HepG2 (cell line): ENCODE measurements around the gene HOXA9. TPM values are rescaled to one million over a fixed set of nuclear protein-coding genes. Genes with fewer than 3 reads are reported as not detected.

Source experiments
- DR1 ChIP-seq: sonication (generic); formaldehyde crosslinking; IDR thresholded peaks from 2 replicates; pipeline ENCODE4 v1.8.0; 2021; ENCODE audit warnings: mild to moderate bottlenecking, missing genetic modification reagents, inconsistent platforms
- FOXC1 ChIP-seq: sonication (generic); formaldehyde crosslinking; IDR thresholded peaks from 2 replicates; pipeline ENCODE4 v1.8.0; 2022; ENCODE audit warnings: mild to moderate bottlenecking, missing genetic modification reagents, borderline replicate concordance
- ISX ChIP-seq: sonication (generic); formaldehyde crosslinking; conservative IDR thresholded peaks from 2 replicates; pipeline ENCODE4 v1.5.0; 2020; ENCODE audit warnings: missing genetic modification reagents
- RBAK ChIP-seq: sonication (generic); formaldehyde crosslinking; IDR thresholded peaks from 2 replicates; pipeline ENCODE4 v1.5.1; 2020; ENCODE audit warnings: mild to moderate bottlenecking, missing genetic modification reagents
- STAG1 ChIP-seq: sonication (generic); formaldehyde crosslinking; IDR thresholded peaks from 2 replicates; pipeline ENCODE4 v1.4.0; 2020; ENCODE audit warnings: missing genetic modification reagents
- ZNF10 ChIP-seq: sonication (generic); formaldehyde crosslinking; IDR thresholded peaks from 2 replicates; pipeline ENCODE4 v1.4.0; 2020; ENCODE audit warnings: mild to moderate bottlenecking, low read depth, missing genetic modification reagents, borderline replicate concordance
- ZNF83 ChIP-seq: sonication (generic); formaldehyde crosslinking; IDR thresholded peaks from 2 replicates; pipeline ENCODE4 v1.4.0; 2020; ENCODE audit warnings: missing genetic modification reagents, mild to moderate bottlenecking, borderline replicate concordance
- polyA plus RNA-seq, 8 experiments: library from polyadenylated mRNA; depleted of rRNA in 3 of 8; stranded (reverse) in 7 of 8; unstranded in 1 of 8; fragments of >200 nt; fragmentation: Illumina TruSeq in 4 of 8; extraction: Trizol in 4 of 8; gene quantifications; 2 replicates each; pipeline versions ENCODE4 v1.2.1 to v1.2.3, GENCODE V29; 2011 to 2016; ENCODE audit warnings: low read depth in 4 of 8, missing spikeins in 1 of 8, mixed read lengths in 1 of 8; ENCODE audit not compliant: insufficient read depth in 1 of 8
- total RNA-seq, 5 experiments: library from RNA; depleted of rRNA; stranded (reverse); fragments of >200 nt; fragmentation: Illumina TruSeq; extraction: Trizol; gene quantifications; 2 replicates each; pipeline ENCODE4 v1.2.3, GENCODE V29; 2016; ENCODE audit warnings: low read depth in 1 of 5
- TF ChIP-seq, protein P1 (sequence below): IDR thresholded peaks from 2 replicates; pipeline ENCODE4 v1.4.0; 2020; ENCODE audit warnings: mild to moderate bottlenecking, missing genetic modification reagents
- TF ChIP-seq, protein P2 (sequence below): sonication (generic); formaldehyde crosslinking; IDR thresholded peaks from 2 replicates; pipeline ENCODE4 v1.4.0; 2020; ENCODE audit warnings: mild to moderate bottlenecking, missing genetic modification reagents, borderline replicate concordance
- TF ChIP-seq, protein P3 (sequence below): sonication (generic); formaldehyde crosslinking; IDR thresholded peaks from 2 replicates; pipeline ENCODE4 v1.4.0; 2020; ENCODE audit warnings: mild to moderate bottlenecking, missing genetic modification reagents
- TF ChIP-seq, protein P4 (sequence below): sonication (generic); formaldehyde crosslinking; conservative IDR thresholded peaks from 2 replicates; pipeline ENCODE4 v1.8.1; 2023; ENCODE audit warnings: missing genetic modification reagents
- TF ChIP-seq, protein P5 (sequence below): sonication (generic); formaldehyde crosslinking; IDR thresholded peaks from 2 replicates; pipeline ENCODE4 v1.4.0; 2020; ENCODE audit warnings: missing genetic modification reagents, low read depth, mild to moderate bottlenecking, borderline replicate concordance
- TF ChIP-seq, protein P6 (sequence below): sonication (generic); formaldehyde crosslinking; IDR thresholded peaks from 2 replicates; pipeline ENCODE4 v1.4.0; 2020; ENCODE audit warnings: missing genetic modification reagents, mild to moderate bottlenecking, borderline replicate concordance

Gene HOXA9
- total and polyA plus RNA-seq, 2 of the 13 experiments (the other 11 are each of a cell fraction or from before 2014, with no cell fraction given), result not detected

DNA sequence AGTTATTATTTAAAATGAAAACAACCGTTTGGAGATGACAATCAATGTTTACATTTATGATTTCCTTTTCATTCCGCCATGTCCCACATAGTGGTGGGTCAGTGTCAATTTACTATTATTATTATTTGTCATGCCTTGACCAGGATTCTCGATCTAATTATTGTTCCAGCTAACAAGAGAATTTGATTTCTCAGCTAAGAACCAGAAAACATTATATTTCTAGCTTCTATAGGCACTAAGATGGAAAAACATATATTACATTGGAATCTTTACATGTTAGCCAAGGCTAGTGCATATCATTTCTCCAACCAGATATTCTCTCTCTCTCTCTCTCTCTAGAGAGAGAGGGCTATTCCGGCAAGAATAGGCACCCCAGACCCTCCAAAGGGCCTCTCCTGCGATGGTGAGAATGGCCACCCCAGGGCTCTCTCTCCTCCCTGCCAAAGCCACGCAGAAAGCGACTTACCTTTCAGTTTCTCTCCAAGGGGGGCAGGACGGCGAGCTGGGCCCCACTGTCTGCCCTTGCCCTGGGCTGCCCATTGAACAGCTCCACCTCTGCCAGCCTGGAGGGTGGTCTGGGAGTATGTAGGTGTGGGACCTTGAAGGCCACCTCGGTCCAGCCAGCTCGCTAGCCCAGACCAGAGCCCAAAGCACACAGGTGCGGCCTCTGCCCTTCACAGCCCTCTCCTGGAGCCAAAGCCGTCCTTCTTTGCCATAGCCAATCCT is 15.3 kb downstream of the HOXA9 start (continued):
- TF ChIP-seq, protein P1, sequence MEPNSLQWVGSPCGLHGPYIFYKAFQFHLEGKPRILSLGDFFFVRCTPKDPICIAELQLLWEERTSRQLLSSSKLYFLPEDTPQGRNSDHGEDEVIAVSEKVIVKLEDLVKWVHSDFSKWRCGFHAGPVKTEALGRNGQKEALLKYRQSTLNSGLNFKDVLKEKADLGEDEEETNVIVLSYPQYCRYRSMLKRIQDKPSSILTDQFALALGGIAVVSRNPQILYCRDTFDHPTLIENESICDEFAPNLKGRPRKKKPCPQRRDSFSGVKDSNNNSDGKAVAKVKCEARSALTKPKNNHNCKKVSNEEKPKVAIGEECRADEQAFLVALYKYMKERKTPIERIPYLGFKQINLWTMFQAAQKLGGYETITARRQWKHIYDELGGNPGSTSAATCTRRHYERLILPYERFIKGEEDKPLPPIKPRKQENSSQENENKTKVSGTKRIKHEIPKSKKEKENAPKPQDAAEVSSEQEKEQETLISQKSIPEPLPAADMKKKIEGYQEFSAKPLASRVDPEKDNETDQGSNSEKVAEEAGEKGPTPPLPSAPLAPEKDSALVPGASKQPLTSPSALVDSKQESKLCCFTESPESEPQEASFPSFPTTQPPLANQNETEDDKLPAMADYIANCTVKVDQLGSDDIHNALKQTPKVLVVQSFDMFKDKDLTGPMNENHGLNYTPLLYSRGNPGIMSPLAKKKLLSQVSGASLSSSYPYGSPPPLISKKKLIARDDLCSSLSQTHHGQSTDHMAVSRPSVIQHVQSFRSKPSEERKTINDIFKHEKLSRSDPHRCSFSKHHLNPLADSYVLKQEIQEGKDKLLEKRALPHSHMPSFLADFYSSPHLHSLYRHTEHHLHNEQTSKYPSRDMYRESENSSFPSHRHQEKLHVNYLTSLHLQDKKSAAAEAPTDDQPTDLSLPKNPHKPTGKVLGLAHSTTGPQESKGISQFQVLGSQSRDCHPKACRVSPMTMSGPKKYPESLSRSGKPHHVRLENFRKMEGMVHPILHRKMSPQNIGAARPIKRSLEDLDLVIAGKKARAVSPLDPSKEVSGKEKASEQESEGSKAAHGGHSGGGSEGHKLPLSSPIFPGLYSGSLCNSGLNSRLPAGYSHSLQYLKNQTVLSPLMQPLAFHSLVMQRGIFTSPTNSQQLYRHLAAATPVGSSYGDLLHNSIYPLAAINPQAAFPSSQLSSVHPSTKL, result no peak
- TF ChIP-seq, protein P2, sequence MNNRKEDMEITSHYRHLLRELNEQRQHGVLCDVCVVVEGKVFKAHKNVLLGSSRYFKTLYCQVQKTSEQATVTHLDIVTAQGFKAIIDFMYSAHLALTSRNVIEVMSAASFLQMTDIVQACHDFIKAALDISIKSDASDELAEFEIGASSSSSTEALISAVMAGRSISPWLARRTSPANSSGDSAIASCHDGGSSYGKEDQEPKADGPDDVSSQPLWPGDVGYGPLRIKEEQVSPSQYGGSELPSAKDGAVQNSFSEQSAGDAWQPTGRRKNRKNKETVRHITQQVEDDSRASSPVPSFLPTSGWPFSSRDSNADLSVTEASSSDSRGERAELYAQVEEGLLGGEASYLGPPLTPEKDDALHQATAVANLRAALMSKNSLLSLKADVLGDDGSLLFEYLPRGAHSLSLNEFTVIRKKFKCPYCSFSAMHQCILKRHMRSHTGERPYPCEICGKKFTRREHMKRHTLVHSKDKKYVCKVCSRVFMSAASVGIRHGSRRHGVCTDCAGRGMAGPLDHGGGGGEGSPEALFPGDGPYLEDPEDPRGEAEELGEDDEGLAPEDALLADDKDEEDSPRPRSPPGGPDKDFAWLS (CRISPR knock-in tag), result no peak
- TF ChIP-seq STAG1 (CRISPR knock-in tag), result no peak
- no peak for TF ChIP-seq ISX
- TF ChIP-seq, protein P3, sequence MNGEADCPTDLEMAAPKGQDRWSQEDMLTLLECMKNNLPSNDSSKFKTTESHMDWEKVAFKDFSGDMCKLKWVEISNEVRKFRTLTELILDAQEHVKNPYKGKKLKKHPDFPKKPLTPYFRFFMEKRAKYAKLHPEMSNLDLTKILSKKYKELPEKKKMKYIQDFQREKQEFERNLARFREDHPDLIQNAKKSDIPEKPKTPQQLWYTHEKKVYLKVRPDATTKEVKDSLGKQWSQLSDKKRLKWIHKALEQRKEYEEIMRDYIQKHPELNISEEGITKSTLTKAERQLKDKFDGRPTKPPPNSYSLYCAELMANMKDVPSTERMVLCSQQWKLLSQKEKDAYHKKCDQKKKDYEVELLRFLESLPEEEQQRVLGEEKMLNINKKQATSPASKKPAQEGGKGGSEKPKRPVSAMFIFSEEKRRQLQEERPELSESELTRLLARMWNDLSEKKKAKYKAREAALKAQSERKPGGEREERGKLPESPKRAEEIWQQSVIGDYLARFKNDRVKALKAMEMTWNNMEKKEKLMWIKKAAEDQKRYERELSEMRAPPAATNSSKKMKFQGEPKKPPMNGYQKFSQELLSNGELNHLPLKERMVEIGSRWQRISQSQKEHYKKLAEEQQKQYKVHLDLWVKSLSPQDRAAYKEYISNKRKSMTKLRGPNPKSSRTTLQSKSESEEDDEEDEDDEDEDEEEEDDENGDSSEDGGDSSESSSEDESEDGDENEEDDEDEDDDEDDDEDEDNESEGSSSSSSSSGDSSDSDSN (CRISPR knock-in tag), result peak; percentile 77
- 0 out of 2 replicates have a peak, but pooled peaks have one; percentile 70 for TF ChIP-seq ZNF10 (CRISPR knock-in tag)
- TF ChIP-seq, protein P4, sequence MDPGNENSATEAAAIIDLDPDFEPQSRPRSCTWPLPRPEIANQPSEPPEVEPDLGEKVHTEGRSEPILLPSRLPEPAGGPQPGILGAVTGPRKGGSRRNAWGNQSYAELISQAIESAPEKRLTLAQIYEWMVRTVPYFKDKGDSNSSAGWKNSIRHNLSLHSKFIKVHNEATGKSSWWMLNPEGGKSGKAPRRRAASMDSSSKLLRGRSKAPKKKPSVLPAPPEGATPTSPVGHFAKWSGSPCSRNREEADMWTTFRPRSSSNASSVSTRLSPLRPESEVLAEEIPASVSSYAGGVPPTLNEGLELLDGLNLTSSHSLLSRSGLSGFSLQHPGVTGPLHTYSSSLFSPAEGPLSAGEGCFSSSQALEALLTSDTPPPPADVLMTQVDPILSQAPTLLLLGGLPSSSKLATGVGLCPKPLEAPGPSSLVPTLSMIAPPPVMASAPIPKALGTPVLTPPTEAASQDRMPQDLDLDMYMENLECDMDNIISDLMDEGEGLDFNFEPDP, result 0 out of 2 replicates have a peak, but pooled peaks have one; percentile 75
- TF ChIP-seq, protein P5, sequence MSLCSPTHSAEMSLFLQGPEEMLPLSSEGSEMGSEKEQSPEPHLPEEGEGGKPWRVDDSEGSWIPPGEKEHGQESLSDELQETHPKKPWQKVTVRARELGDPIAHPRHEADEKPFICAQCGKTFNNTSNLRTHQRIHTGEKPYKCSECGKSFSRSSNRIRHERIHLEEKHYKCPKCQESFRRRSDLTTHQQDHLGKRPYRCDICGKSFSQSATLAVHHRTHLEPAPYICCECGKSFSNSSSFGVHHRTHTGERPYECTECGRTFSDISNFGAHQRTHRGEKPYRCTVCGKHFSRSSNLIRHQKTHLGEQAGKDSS (CRISPR knock-in tag), result peak; percentile 11; the same call in 1 of the 2 replicates
- 0 out of 2 replicates have a peak, but pooled peaks have one; percentile 8 for TF ChIP-seq DR1 (CRISPR knock-in tag)
- TF ChIP-seq ZNF83, result 0 out of 2 replicates have a peak, but pooled peaks have one; percentile 29
- TF ChIP-seq RBAK, result no peak
- TF ChIP-seq FOXC1, result peak; percentile 20; the same call in 1 of the 2 replicates
- TF ChIP-seq, protein P6, sequence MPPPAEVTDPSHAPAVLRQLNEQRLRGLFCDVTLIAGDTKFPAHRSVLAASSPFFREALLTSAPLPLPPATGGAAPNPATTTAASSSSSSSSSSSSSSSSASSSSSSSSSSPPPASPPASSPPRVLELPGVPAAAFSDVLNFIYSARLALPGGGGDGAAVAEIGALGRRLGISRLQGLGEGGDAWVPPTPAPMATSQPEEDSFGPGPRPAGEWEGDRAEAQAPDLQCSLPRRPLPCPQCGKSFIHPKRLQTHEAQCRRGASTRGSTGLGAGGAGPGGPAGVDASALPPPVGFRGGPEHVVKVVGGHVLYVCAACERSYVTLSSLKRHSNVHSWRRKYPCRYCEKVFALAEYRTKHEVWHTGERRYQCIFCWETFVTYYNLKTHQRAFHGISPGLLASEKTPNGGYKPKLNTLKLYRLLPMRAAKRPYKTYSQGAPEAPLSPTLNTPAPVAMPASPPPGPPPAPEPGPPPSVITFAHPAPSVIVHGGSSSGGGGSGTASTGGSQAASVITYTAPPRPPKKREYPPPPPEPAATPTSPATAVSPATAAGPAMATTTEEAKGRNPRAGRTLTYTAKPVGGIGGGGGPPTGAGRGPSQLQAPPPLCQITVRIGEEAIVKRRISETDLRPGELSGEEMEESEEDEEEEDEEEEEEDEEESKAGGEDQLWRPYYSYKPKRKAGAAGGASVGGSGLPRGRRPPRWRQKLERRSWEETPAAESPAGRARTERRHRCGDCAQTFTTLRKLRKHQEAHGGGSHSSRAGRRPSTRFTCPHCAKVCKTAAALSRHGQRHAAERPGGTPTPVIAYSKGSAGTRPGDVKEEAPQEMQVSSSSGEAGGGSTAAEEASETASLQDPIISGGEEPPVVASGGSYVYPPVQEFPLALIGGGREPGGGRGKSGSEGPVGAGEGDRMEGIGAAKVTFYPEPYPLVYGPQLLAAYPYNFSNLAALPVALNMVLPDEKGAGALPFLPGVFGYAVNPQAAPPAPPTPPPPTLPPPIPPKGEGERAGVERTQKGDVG (CRISPR knock-in tag), result peak; percentile 12; the same call in 1 of the 2 replicates
